HG02840 (cell line): ENCODE results near the gene CATSPER4.

ENCODE experiments used
- ATAC-seq: cut with Tn5 transposase; IDR thresholded peaks from one replicate; pipeline ENCODE4 v1.9.1; 2021; ENCODE audit warnings: mild to moderate bottlenecking, moderate library complexity, moderate number of reproducible peaks; ENCODE audit not compliant: unreplicated experiment, low FRiP score

The CATSPER4 gene

GRCh38 chr1:26164036-26164860 lies 26.2 kb upstream of the CATSPER4 start:
- ATAC-seq, result no peak

GRCh38 chr1:26164861-26165842 lies 25.2 kb upstream of the CATSPER4 start:
- no peak for ATAC-seq

GRCh38 chr1:26166719-26167281 lies 23.6 kb upstream of the CATSPER4 start:
- no peak for ATAC-seq

GRCh38 chr1:26168410-26169197 lies 21.8 kb upstream of the CATSPER4 start, which contains the start of gene C1orf232:
TSS of gene C1orf232 (minus strand) at chr1:26168963. CDS start at chr1:26168499, 464 bp downstream.
- no peak for ATAC-seq

GRCh38 chr1:26169198-26169554 lies 21.2 kb upstream of the CATSPER4 start:
- ATAC-seq, result no peak

GRCh38 chr1:26169669-26170471 lies 20.5 kb upstream of the CATSPER4 start, which contains the start of gene ZNF593:
TSS of gene ZNF593 (plus strand) at chr1:26169908. CDS start at chr1:26169984, 76 bp downstream.
- ATAC-seq, result peak; percentile 78

- no peak for ATAC-seq
These were observed 20.0 kb upstream of the CATSPER4 start for GRCh38 chr1:26170472-26170821.

- ATAC-seq, result no peak
These were observed 19.0 kb upstream of the CATSPER4 start, which contains the start of gene ZNF593OS for GRCh38 chr1:26171084-26172072. TSS of gene ZNF593OS (minus strand) at chr1:26171832. CDS start at chr1:26171661, 171 bp downstream.

- no peak for ATAC-seq
These were observed 15.1 kb upstream of the CATSPER4 start for GRCh38 chr1:26175346-26175745.

GRCh38 chr1:26177182-26177684 lies 13.2 kb upstream of the CATSPER4 start, which contains the start of gene CNKSR1:
TSS of gene CNKSR1 (plus strand) at chr1:26177491. CDS start at chr1:26177548, 57 bp downstream.
- no peak for ATAC-seq

GRCh38 chr1:26180010-26180506 lies 10.3 kb upstream of the CATSPER4 start:
- ATAC-seq, result no peak

- no peak for ATAC-seq
These were observed 8.6 kb upstream of the CATSPER4 start for GRCh38 chr1:26181586-26182382.

- ATAC-seq, result no peak
These were observed 8.1 kb upstream of the CATSPER4 start for GRCh38 chr1:26182383-26182696.

- no peak for ATAC-seq
These were observed 6.3 kb upstream of the CATSPER4 start for GRCh38 chr1:26184086-26184485.

- ATAC-seq, result no peak
These were observed 5.5 kb upstream of the CATSPER4 start for GRCh38 chr1:26184883-26185282.

- no peak for ATAC-seq
These were observed 2.5 kb upstream of the CATSPER4 start for GRCh38 chr1:26187882-26188281.

GRCh38 chr1:26188477-26188876 lies 1.9 kb upstream of the CATSPER4 start:
- ATAC-seq, result no peak
